Effector CD8-positive, alpha-beta T cell (primary cell): ENCODE measurements around the gene TRAK1.
"Not testable (repeated sequence)": the region's sequence is repeated elsewhere in the genome, so short reads cannot be mapped to it uniquely, and the experiment has no call there.

ENCODE experiments used
- DNase-seq: peaks from one replicate; lab custom pipeline; 2025; lab: John Stamatoyannopoulos, UW

TRAK1 gene

DNA sequence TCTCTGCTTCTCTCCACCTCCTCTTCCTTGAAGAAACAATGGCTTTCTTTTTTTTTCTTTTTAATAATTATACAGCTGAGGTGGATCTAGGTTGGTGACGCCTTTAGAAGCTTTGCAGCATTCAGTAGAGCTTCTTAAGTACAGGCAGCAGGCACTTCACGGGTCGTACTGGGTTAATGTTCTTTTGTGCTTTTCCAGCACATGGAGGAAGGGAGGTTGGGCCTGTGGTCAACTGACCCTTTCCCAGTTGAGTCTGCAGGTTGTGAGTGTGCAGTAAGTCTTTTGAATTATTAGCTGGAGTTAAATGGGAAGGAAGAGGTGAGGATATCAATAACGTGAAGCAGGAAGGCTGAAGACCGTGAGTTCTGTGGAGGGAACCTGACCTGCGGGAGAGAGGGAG is 7.0 kb downstream of the TRAK1 start:
- no peak for DNase-seq

DNA sequence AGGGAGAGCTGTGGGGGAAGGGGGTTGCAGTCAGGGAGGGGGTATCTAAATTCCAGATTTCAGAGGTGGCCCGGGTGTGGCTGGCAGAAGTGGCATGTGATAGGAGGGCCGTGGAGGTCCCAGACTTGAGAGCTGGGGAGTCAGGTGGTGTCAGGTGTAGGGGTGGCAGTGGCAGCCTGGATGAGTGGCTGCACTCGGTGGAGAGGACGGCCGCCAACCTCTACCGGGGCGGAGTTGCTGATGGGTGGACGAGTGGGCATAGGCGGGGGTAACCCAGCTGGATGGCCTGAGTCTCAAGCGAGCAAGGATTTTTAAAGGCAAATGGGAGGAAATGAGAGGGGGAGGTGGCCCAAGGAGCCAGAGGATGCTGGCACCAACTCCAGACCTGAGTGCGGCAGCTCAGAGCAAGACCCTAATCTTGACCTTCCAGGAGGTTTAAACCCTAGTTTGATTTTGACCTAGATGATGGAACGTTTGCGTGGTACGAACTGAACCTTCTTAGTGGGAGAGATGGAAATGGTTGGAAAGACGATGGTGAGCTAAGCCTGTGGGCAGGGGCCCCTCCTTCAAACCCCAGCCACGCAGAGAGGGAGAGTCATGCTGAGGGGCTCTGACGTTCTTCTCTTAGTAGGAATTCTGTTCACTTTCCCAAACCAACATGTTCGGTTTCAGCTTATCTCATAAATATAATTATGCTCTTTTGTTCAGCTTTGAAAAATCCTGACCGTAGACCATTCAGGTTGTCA is 8.0 kb downstream of the TRAK1 start:
- no peak for DNase-seq

DNA sequence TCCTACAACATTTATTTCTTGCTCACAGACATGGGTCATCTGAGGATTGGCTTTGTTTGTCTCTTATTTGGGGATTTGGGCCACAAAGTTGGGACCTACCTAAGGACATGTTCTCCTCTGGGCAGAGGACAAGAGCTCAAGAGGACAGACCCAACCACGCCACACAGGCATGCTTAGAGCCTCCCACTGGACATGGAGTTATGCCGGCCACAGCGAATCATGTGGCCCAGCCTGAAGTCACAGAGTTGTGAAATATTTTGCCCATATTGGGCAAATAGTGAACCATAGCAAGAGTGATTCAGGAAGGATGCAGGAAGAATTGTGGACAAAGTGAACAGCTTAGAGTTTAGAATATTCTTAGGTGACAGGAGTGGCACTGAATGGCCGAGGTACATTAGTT is 9.9 kb downstream of the TRAK1 start:
- no peak for DNase-seq

DNA sequence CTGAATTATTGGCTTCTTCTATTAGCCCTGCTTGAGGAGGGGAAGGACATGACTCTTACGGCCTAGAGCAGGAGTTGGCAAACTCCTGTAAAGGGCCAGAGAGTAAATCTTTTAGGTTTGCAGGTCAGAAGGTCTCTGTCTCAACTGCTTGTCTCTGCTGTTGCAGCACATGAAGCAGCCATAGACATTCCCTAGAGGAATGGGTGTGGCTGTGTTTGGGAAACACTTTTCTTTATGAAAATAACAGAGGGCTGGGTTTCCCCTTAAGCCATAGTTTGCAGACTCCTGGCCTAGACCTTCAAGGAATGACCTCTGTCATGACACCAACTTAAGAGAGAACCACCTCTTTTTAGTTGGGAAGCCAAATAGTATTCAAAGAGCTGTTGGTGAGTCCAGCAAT is 10.3 kb downstream of the TRAK1 start:
- no peak for DNase-seq

DNA sequence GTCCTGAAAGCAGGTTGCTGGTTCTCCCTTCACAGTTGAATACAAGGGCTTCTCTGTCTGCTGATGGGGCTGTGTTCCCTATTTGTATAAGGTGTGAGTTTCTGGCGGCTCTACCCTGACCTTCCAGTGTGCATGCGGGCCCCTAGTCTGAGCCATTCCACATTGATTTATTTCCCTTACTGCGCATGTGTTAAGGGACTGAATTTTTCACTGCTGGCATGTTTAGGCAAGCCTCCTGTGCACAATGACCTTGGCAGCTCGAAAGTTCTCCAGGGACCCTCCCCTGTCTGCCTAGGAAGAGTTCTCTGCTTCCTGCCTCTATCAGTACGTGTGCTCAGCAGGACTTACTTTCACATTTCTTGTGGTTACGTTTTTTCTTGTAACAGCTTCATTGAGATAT is 11.4 kb downstream of the TRAK1 start:
- no peak for DNase-seq

DNA sequence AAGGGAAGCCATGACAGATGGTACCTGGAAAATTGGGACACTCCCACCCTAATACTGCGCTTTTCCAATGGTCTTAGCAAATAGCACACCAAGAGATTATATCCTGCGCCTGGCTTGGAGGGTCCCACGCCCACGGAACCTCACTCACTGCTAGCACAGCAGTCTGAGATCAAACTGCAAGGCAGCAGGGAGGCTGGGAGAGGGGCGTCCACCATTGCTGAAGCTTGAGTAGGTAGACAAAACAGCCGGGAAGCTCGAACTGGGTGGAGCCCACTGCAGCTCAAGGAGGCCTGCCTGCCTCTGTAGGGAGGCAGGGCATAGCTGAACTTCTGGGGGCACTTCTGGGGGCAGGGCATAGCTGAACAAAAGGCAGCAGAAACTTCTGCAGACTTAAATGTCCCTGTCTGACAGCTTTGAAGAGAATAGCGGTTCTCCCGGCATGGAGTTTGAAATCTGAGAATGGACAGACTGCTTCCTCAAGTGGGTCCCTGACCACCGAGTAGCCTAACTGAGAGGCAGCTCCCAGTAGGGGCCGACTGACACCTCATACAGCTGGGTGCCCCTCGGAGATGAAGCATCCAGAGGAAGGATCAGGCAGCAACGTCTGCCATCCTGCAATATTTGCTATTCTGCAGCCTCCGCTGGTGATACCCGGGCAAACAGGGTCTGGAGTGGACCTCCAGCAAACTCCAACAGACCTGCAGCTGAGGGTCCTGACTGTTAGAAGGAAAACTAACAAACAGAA is 12.9 kb downstream of the TRAK1 start:
- not testable (repeated sequence) for DNase-seq

DNA sequence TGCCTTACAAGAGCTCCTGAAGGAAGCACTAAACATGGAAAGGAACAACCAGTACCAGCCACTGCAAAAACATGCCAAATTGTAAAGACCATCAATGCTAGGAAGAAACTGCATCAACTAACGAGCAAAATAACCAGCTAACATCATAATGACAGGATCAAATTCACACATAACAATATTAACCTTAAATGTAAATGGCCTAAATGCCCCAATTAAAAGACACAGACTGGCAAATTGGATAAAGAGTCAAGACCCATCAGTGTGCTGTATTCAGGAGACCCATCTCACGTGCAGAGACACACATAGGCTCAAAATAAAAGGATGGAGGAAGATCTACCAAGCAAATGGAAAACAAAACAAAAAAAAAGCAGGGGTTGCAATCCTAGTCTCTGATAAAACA is 14.8 kb downstream of the TRAK1 start:
- DNase-seq: not testable (repeated sequence)

DNA sequence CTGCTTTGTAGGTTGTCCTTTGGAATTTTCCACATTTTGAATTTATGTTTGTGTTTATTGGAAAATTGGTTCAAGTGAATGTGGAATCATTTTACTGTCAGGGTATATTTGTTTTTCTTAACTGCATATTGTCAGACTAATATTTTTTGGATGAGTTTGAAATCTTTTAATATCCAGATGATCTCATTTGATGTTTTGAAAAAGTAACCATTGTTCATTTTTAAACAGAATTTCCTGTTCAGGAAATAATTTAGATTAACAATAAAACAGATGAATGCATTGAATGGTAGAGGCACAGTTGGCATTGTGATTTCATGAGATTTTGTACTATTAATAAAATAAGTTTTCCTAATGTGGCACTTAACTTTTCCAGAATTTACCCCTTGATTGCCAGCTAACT is 15.5 kb downstream of the TRAK1 start:
- DNase-seq: no peak

DNA sequence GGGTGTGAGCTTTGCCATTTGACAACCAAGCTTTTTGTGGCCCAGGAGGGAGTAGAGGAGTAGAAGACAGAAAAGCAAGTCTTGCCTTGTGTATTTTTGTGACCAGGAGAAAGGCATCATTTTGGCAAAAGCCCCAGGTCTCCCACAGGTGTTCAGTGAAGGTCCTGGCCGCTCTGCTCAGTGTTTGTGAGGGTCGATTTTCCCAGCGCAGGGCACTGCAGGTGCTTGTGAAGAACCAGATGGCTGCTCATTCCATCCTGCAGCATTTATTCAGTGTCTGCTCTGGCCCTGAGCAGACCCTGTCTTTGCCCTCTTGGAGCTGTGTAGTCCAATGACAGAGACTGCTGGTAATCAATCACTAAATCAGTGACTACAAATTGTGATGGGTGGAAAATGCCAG is 19.5 kb downstream of the TRAK1 start:
- no peak for DNase-seq

DNA sequence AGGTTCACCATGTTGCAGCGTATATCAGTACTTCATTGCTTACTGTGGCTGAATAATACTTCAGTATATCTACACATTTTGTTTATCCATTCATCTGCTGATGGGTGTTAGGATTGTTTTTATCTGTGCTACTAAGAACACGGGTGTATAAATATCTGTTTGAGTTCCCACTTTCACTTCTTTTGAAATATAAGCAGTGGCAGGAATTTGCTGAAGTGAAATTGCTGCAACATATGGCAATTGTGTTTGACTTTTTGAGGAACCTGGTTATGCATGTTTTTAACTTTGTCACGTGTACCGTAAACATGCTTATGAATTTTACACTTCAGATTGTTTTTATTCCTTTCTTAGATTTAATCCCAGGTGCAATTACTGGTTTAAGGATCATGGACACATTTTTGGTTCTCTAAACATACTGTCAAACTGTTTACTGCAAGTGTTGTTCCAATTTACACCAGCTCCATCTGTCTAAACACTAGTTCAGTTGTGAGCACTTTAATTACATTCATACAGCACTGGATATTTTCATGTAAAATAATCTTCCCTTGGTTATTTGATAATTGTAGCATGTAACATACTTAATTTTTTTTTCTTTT is 23.1 kb downstream of the TRAK1 start:
- no peak for DNase-seq

DNA sequence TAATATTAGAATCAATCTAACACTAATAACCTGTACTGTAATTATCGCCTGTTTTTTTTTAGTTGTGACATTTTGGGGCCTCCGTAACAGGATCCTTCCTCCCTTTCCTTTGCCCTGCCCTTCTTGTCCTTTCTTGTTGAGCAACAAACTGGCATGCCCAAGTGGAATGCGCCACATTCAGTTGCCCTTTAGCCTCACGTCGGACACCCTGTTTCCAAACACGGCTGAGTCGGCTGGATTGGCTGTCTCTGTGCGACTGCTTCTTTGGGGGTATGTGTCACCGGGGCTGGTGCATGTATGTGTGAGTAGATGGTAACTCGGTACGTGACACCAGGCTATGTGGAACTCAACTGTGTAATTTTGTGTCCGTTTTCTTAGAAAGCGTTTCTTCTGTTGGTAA is 24.1 kb downstream of the TRAK1 start:
- no peak for DNase-seq

DNA sequence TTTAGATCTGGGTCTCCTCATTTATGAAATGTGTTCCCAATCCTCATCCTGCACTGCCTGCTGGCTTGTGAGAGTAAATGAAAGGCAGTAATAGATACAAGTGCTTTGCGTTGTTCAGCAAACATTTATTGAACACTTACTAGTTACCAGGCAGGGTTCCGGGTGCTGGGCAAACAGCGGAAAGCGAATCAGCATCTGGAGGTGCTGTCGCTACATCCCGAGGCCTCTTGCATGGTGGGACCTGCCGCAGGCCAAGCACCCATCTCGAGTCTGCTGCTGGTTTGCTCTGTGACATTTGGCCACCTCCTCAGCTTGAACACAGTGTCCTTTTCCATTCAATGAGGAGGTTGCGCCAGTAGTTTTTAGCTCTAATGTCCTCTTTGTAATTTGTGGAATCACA is 24.8 kb downstream of the TRAK1 start:
- DNase-seq: no peak

DNA sequence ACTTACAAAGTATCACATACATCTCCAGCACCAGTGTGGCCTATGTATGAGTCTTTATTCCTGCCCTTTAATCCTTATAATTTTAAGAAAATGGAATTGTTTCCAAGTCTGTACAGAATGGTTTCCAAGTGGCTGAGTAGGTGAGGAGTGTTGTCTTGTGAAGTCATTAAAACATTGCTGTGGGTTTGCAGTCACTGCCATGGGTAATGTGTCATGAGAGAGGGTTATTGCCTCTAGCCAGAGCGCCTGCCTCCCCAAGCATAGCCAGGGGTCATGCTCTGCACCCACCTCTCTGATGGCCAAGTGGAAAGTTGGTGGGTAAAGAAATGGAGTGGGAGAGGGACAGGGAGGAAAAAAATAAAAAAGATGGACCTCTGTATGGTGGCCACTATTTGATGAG is 25.3 kb downstream of the TRAK1 start:
- no peak for DNase-seq

DNA sequence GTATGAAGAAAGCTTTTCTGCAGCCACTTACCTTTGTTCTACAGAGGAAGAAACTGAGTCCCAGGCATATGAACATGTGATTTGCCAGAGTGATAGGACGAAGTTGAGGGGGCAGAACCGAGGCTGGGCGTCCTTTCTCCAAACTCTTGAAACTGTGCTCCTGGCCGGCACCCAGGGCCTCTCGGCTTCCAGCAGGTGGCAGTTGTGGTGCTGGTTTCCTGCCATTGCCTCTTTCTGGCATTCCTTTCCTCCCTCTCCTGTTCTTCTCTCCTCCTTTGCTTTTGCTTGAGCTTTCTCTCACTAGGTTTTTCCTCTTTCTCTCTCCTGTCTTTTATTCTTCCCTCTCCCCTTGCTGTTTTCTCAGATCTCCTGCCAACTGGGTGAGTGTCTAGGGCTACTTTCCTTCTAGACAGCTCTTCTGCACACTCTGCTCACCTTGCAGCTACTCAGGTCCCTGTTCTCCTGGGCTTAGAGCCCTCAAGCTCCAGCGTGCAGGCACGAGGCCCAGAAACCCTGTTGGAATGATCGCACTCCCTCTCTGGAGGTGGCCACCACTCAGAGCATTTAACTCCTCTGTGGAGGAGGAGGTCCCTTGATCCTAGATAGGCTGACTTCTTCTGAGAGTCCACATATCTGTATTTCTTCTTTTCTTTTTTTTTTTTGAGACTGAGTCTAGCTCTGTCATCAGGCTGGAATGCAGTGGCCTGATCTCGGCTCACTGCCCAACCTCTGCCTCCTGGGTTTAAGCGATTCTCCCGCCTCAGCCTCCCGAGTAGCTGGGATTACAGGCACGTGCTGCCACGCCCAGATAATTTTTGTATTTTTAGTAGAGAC is 26.2 kb downstream of the TRAK1 start:
- DNase-seq: no peak

DNA sequence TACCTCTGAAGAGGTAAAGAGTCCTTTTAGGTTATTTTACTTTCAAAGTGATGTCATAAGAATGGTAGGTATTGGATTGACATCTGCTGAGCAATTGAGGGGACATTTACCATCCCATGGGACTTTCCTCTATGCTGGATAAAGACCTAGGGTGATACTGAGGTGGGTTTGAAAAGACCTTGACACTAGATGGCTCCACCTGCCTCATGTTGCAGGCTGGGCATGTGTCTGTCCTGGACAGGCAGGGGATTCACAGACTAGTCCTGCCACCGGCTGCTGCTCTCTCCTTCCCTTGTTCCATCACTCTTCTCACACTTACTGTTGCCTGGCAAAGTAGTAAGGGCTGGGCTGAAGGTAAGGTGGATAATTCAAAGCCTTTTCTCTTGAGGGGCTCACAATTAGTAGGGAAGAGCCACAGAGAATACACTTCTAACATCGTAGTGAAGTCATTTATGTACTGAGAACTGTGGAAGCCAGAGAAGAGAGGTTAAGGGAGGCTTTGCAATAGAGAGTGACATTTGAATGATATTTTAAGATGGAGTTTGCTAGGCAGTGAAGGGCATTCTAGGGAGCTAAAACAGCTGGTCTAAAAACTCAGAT is 27.7 kb downstream of the TRAK1 start:
- no peak for DNase-seq

DNA sequence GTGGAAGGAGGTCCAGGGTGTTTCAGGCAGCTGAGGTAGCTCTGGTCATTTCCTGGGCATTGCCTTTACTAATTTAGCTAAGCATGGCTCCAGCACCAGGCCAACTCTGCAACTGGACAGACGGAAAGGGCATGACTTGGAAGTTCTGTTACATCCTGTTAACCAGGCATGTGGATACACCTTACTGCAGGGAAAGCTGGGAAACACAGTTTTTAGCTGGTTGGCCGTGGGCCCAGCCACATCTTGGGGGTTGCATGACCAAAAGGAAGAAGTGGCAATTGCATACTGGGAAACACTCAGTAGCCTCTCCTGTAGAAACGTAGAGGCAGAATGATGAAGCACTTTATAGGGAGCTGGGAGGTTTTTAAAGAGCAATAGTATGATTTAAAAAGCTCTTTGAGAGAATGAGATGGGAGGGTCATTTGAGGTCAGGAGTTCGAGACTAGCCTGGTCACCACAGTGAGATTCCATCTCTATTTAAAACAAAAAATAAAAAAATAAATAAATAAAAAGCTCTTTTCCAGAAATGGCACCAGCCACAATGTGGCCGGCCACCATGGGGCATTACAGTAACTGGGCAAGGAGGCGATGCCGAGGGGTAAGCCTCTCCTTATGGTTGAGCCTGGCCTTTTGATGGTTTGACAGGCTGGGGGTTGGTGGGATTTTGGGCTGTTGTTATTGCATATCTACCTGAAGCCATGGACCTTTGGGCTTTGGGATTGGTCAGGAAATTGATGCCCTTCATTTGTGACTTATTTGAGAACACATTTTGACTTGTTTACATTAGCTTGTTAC is 28.6 kb downstream of the TRAK1 start:
- no peak for DNase-seq

DNA sequence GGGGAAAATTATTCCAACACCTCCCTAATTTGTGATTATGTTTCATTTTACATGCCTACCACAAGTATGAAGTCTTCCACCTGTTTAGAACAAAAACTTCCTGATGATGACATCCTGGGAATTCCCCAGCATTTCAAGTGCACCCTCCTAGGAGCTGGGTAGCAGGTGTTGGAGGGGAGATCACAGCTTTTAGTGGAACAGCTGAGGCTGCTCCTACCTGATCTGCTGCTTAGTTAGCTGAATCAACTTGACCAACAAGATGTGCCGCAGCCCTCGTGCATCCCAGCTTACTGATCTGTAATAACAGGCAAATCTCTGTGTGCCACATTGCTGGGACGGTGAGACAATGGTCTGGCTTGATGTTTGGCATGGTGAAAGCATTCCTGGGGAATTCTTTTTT is 29.7 kb downstream of the TRAK1 start:
- no peak for DNase-seq

DNA sequence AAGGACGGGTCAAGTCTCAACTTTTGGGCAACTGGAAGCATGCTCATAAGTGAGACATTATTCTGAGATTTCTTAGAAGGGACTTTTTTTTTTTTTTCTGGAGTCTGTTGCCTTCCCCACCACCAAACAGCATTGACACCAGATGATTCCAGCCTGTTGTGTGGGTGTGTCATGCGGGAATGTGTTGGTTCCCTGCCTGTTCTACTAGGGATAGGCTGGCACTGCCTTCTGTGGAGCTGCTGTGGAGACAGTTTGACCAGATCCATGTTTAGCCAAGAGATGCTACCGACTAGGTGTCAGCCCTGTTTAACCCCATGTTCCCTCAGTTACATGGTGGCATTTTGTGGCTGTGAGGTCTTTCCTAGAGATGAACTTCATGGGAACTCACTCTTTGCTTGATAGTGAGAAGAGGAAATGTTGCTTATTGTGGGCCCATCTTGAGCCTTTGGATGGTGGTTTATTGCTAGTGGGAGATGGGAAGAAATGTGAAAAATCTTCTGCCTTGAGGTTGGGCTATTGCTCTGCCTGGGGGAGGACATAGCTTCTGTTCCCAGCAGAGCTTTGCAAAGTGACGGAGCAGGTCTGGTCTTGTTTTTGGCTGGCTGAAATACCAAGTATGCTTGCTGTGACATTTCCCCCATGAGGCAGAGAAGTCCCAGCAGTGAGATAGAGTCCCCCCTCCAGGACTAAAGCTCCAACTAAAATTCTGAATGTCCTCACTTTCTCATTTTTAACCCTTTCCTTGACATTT is 31.3 kb downstream of the TRAK1 start:
- no peak for DNase-seq

DNA sequence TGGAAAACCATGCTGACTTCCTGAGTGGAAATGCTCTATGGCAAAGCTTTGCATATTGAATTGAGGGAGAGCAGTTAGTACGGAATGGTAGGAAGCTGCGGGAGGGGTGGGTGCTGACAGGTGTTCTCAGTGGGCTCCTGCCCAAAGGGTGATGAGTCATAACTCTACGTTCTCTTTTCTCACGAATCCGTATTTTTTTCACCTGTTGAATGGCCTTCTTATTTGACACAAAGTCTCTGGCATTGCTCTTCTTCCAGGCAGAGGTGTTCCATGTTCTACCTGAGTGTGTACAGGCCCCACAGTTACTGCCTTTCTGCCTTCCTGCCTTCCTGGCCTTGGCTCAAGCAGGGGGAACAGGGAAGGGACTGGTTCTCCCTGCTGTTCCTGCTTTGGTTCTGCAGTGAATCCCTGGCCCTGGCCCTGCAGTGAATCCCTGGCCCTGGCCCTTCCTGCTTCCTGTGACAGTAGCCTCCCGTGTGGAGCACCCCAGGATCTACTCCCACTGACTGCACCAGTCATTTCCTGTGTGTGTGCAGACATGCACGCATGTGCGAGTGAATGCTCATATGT is 31.9 kb downstream of the TRAK1 start:
- DNase-seq: no peak
